HepG2 (cell line): ENCODE results near the gene CACNA2D3. TPM values are rescaled to one million over a fixed set of nuclear protein-coding genes. Genes with fewer than 3 reads are reported as not detected.

ENCODE experiments used
- ATF1 ChIP-seq: IDR thresholded peaks from 2 replicates; pipeline ENCODE4 v1.6.1; 2016; ENCODE audit warnings: mild to moderate bottlenecking, control low read depth
- CREM ChIP-seq, 2 experiments: sonication (generic) in 1 of 2; formaldehyde crosslinking in 1 of 2; IDR thresholded peaks; 2 replicates each; pipeline versions ENCODE4 v1.4.0 to v1.6.1; 2016 to 2020; ENCODE audit warnings: antibody characterized with exemption in 1 of 2, mild to moderate bottlenecking in 1 of 2, missing genetic modification reagents in 1 of 2
- DNMT3B ChIP-seq: conservative IDR thresholded peaks from 2 replicates; pipeline ENCODE4 v1.6.1; 2016; ENCODE audit warnings: missing biosample characterization, control low read depth
- EP300 ChIP-seq, 3 experiments: sonication (generic) in 1 of 3; formaldehyde crosslinking in 1 of 3; IDR thresholded peaks; 2 replicates each; pipeline versions ENCODE4 v1.5.1 to v1.6.1; 2011 to 2020; ENCODE audit warnings: low read depth in 2 of 3, low read length in 2 of 3, borderline replicate concordance in 1 of 3, improper control_type of control experiment in 1 of 3, mild to moderate bottlenecking in 1 of 3, missing genetic modification reagents in 1 of 3, moderate library complexity in 1 of 3
- ETV5 ChIP-seq: IDR thresholded peaks from 2 replicates; pipeline ENCODE4 v1.6.1; 2018; ENCODE audit warnings: missing biosample characterization, missing genetic modification reagents, inconsistent platforms, borderline replicate concordance
- FOXO1 ChIP-seq: sonication (generic); formaldehyde crosslinking; IDR thresholded peaks from 2 replicates; pipeline ENCODE4 v1.4.0; 2020; ENCODE audit warnings: missing genetic modification reagents
- GABPB1 ChIP-seq: IDR thresholded peaks from 2 replicates; pipeline ENCODE4 v1.6.1; 2016; ENCODE audit warnings: mild to moderate bottlenecking, missing genetic modification reagents, moderate library complexity, missing compliant biosample characterization
- HNF4A ChIP-seq: sonication (generic); formaldehyde crosslinking; IDR thresholded peaks from 2 replicates; pipeline ENCODE4 v1.4.0; 2020; ENCODE audit warnings: missing genetic modification reagents
- HOXD1 ChIP-seq: sonication (generic); formaldehyde crosslinking; IDR thresholded peaks from 2 replicates; pipeline ENCODE4 v1.5.0; 2020; ENCODE audit warnings: missing genetic modification reagents
- LCORL ChIP-seq, 2 experiments: fragments of 450-650 bp in 1 of 2; sonication (generic) in 1 of 2; formaldehyde crosslinking in 1 of 2; IDR thresholded peaks; 2 replicates each; pipeline versions ENCODE4 v1.5.0 to v1.6.1; 2017 to 2020; ENCODE audit warnings: antibody characterized with exemption in 1 of 2, missing genetic modification reagents in 1 of 2
- MIER3 ChIP-seq: IDR thresholded peaks from 2 replicates; pipeline ENCODE4 v1.6.1; 2016; ENCODE audit warnings: missing compliant biosample characterization, borderline replicate concordance
- NFIC ChIP-seq: IDR thresholded peaks from 2 replicates; pipeline ENCODE4 v1.6.1; 2012; ENCODE audit warnings: mild to moderate bottlenecking, low read length, inconsistent platforms
- SAP130 ChIP-seq: IDR thresholded peaks from 2 replicates; pipeline ENCODE4 v1.6.1; 2016; ENCODE audit warnings: low read depth
- SMARCE1 ChIP-seq: fragments of 450-650 bp; IDR thresholded peaks from 2 replicates; pipeline ENCODE4 v1.6.1; 2017; ENCODE audit warnings: borderline replicate concordance
- SOX13 ChIP-seq, 3 experiments: fragments of 450-650 bp in 1 of 3; sonication (generic) in 1 of 3; formaldehyde crosslinking in 1 of 3; IDR thresholded peaks in 2 of 3; conservative IDR thresholded peaks in 1 of 3; 2 replicates each; pipeline versions ENCODE4 v1.5.0 to v1.6.1; 2016 to 2020; ENCODE audit warnings: antibody characterized with exemption in 1 of 3, mild to moderate bottlenecking in 1 of 3, missing compliant biosample characterization in 1 of 3, missing genetic modification reagents in 1 of 3, moderate library complexity in 1 of 3
- TBX3 ChIP-seq: fragments of 450-650 bp; IDR thresholded peaks from 2 replicates; pipeline ENCODE4 v1.6.1; 2017; ENCODE audit warnings: antibody characterized with exemption, mild to moderate bottlenecking, inconsistent platforms, borderline replicate concordance
- TCF7 ChIP-seq: sonication (generic); IDR thresholded peaks from 2 replicates; pipeline ENCODE4 v1.6.1; 2016; ENCODE audit warnings: antibody characterized with exemption, low read depth
- ZBTB25 ChIP-seq: IDR thresholded peaks from 2 replicates; pipeline ENCODE4 v1.6.1; 2018; ENCODE audit warnings: missing genetic modification reagents
- ZKSCAN5 ChIP-seq: sonication (generic); formaldehyde crosslinking; IDR thresholded peaks from 2 replicates; pipeline ENCODE4 v1.5.1; 2020; ENCODE audit warnings: mild to moderate bottlenecking, missing genetic modification reagents
- ZNF331 ChIP-seq: sonication (generic); formaldehyde crosslinking; IDR thresholded peaks from 2 replicates; pipeline ENCODE4 v1.4.0; 2020; ENCODE audit warnings: missing genetic modification reagents
- ZSCAN21 ChIP-seq: sonication (generic); formaldehyde crosslinking; IDR thresholded peaks from 2 replicates; pipeline ENCODE4 v1.8.0; 2022; ENCODE audit warnings: mild to moderate bottlenecking, missing genetic modification reagents, moderate library complexity, borderline replicate concordance
- ZSCAN25 ChIP-seq: sonication (generic); formaldehyde crosslinking; IDR thresholded peaks from 2 replicates; pipeline ENCODE4 v1.8.0; 2022; ENCODE audit warnings: mild to moderate bottlenecking, missing genetic modification reagents
- polyA plus RNA-seq, 8 experiments: library from polyadenylated mRNA; depleted of rRNA in 3 of 8; stranded (reverse) in 7 of 8; unstranded in 1 of 8; fragments of >200 nt; fragmentation: Illumina TruSeq in 4 of 8; extraction: Trizol in 4 of 8; gene quantifications; 2 replicates each; pipeline versions ENCODE4 v1.2.1 to v1.2.3, GENCODE V29; 2011 to 2016; ENCODE audit warnings: low read depth in 4 of 8, missing spikeins in 1 of 8, mixed read lengths in 1 of 8; ENCODE audit not compliant: insufficient read depth in 1 of 8
- total RNA-seq, 5 experiments: library from RNA; depleted of rRNA; stranded (reverse); fragments of >200 nt; fragmentation: Illumina TruSeq; extraction: Trizol; gene quantifications; 2 replicates each; pipeline ENCODE4 v1.2.3, GENCODE V29; 2016; ENCODE audit warnings: low read depth in 1 of 5
- TF ChIP-seq, protein P1 (sequence below): IDR thresholded peaks from 2 replicates; pipeline ENCODE4 v1.6.1; 2016
- TF ChIP-seq, protein P2 (sequence below): sonication (generic); formaldehyde crosslinking; conservative IDR thresholded peaks from 2 replicates; pipeline ENCODE4 v1.4.0; 2020; ENCODE audit warnings: mild to moderate bottlenecking, missing genetic modification reagents, moderate library complexity

Gene CACNA2D3
- total and polyA plus RNA-seq, 2 of the 13 experiments (the other 11 are each of a cell fraction or from before 2014, with no cell fraction given) = not detected

DNA sequence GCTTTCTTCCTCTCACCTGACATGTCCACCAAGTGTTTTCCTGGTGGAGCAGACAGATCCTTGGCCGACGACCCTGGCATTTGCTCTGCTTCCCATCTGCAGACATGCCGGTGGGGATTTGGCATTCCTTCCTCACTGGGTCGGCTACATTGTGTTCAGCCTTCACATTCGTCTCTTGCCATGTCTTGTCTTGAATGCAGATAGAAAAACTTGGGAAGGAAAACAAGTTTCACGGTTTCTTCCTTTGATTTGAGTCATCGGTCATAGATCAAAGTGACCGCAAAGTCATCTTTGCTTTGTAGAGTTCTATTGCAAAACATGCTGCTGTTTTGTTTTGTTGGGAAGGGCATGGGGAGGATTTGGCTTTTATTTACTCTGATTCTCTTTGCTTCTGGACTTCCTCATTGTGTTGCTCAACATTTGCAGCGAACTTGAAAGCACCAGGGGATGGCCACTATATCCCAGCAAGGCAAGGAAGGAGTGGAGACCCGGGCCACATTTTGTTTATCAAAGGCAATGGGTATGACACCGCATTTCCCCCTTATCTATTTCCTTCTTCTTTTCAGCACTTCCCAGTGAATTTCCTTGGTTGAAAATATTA, 321.3 kb downstream of the CACNA2D3 start (continued):
- TF ChIP-seq SOX13 (IDR thresholded peaks at IDR 0.05) (peak; percentile 88), SOX13 (CRISPR knock-in tag; conservative IDR thresholded peaks at IDR 0.05 in 1 of 2, IDR thresholded peaks at IDR 0.05 in 1 of 2) (peak in 1 of 2 experiments; percentile 93; a peak in 2 of 4 replicates), ZNF331 (CRISPR knock-in tag) (0 out of 2 replicates have a peak, but pooled peaks have one; percentile 33), CREM (IDR thresholded peaks at IDR 0.05) (peak; percentile 61; the same call in 1 of the 2 replicates), CREM (CRISPR knock-in tag; IDR thresholded peaks at IDR 0.05) (no peak), ATF1 (peak; percentile 33; the same call in 1 of the 2 replicates), HOXD1 (CRISPR knock-in tag) (0 out of 2 replicates have a peak, but pooled peaks have one; percentile 38), FOXO1 (CRISPR knock-in tag) (peak; percentile 73), ZSCAN21 (no peak), SMARCE1 (no peak), TCF7 (peak; percentile 97), SAP130 (CRISPR knock-in tag) (peak; percentile 28; the same call in 1 of the 2 replicates), ZBTB25 (0 out of 2 replicates have a peak, but pooled peaks have one; percentile 24), DNMT3B (0 out of 2 replicates have a peak, but pooled peaks have one; percentile 52), TBX3 (no peak), MIER3 (peak; percentile 62; the same call in 1 of the 2 replicates), LCORL (IDR thresholded peaks at IDR 0.05) (no peak), LCORL (CRISPR knock-in tag; IDR thresholded peaks at IDR 0.05) (no peak), ZSCAN25 (no peak), ZKSCAN5 (no peak), HNF4A (CRISPR knock-in tag) (peak; percentile 45), GABPB1 (peak; percentile 21; the same call in 1 of the 2 replicates), NFIC (peak; percentile 67; the same call in 1 of the 2 replicates), ETV5 (CRISPR knock-in tag) (peak; percentile 50; the same call in 1 of the 2 replicates), EP300 (IDR thresholded peaks at IDR 0.05; ENCODE audit: low read depth in 2 of 2, low read length in 2 of 2) (peak in 1 of 2 experiments; percentile 76; a peak in 2 of 4 replicates), EP300 (CRISPR knock-in tag; IDR thresholded peaks at IDR 0.05; ENCODE audit: borderline replicate concordance) (peak; percentile 73; the same call in 1 of the 2 replicates)
- TF ChIP-seq, protein P1, sequence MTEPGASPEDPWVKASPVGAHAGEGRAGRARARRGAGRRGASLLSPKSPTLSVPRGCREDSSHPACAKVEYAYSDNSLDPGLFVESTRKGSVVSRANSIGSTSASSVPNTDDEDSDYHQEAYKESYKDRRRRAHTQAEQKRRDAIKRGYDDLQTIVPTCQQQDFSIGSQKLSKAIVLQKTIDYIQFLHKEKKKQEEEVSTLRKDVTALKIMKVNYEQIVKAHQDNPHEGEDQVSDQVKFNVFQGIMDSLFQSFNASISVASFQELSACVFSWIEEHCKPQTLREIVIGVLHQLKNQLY (CRISPR knock-in tag) = 0 out of 2 replicates have a peak, but pooled peaks have one; percentile 14
- TF ChIP-seq, protein P2, sequence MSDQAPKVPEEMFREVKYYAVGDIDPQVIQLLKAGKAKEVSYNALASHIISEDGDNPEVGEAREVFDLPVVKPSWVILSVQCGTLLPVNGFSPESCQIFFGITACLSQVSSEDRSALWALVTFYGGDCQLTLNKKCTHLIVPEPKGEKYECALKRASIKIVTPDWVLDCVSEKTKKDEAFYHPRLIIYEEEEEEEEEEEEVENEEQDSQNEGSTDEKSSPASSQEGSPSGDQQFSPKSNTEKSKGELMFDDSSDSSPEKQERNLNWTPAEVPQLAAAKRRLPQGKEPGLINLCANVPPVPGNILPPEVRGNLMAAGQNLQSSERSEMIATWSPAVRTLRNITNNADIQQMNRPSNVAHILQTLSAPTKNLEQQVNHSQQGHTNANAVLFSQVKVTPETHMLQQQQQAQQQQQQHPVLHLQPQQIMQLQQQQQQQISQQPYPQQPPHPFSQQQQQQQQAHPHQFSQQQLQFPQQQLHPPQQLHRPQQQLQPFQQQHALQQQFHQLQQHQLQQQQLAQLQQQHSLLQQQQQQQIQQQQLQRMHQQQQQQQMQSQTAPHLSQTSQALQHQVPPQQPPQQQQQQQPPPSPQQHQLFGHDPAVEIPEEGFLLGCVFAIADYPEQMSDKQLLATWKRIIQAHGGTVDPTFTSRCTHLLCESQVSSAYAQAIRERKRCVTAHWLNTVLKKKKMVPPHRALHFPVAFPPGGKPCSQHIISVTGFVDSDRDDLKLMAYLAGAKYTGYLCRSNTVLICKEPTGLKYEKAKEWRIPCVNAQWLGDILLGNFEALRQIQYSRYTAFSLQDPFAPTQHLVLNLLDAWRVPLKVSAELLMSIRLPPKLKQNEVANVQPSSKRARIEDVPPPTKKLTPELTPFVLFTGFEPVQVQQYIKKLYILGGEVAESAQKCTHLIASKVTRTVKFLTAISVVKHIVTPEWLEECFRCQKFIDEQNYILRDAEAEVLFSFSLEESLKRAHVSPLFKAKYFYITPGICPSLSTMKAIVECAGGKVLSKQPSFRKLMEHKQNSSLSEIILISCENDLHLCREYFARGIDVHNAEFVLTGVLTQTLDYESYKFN (CRISPR knock-in tag) = peak; percentile 18; the same call in 1 of the 2 replicates
